GM18508 (cell line): ENCODE data around the gene HIVEP1.

Source experiments
- ATAC-seq: cut with Tn5 transposase; IDR thresholded peaks from one replicate; pipeline ENCODE4 v1.9.1; 2021; ENCODE audit warnings: moderate number of reproducible peaks; ENCODE audit not compliant: insufficient read depth, unreplicated experiment

The HIVEP1 gene

GRCh38 chr6:11989386-11989785 lies 22.7 kb upstream of the HIVEP1 start:
- no peak for ATAC-seq

GRCh38 chr6:11992086-11992485 lies 20.0 kb upstream of the HIVEP1 start:
- ATAC-seq, result no peak

GRCh38 chr6:11994875-11995461 lies 17.1 kb upstream of the HIVEP1 start:
- ATAC-seq, result no peak

GRCh38 chr6:11996751-11997150 lies 15.4 kb upstream of the HIVEP1 start:
- ATAC-seq, result no peak

- no peak for ATAC-seq
These were observed 12.9 kb upstream of the HIVEP1 start for GRCh38 chr6:11999246-11999645.

GRCh38 chr6:12000174-12000573 lies 11.9 kb upstream of the HIVEP1 start:
- ATAC-seq, result no peak

- ATAC-seq, result no peak
These were observed 11.0 kb upstream of the HIVEP1 start for GRCh38 chr6:12001004-12001705.

- ATAC-seq, result no peak
These were observed 10.2 kb upstream of the HIVEP1 start for GRCh38 chr6:12001706-12002435.

- no peak for ATAC-seq
These were observed 4.6 kb upstream of the HIVEP1 start for GRCh38 chr6:12007473-12007872.

- ATAC-seq, result no peak
These were observed 4.2 kb upstream of the HIVEP1 start for GRCh38 chr6:12007887-12008286.

GRCh38 chr6:12008366-12009179 lies 3.5 kb upstream of the HIVEP1 start:
- no peak for ATAC-seq

- ATAC-seq, result no peak
These were observed 2.9 kb upstream of the HIVEP1 start for GRCh38 chr6:12009180-12009685.

GRCh38 chr6:12009876-12010634 lies 2.1 kb upstream of the HIVEP1 start:
- no peak for ATAC-seq

- ATAC-seq, result peak; percentile 26
These were observed 1.4 kb upstream of the HIVEP1 start for GRCh38 chr6:12010635-12011275.

- ATAC-seq, result peak; percentile 26
These were observed 655 bp upstream of the HIVEP1 start for GRCh38 chr6:12011276-12012037.

GRCh38 chr6:12012558-12013306 lies 620 bp downstream of the HIVEP1 start:
- ATAC-seq, result no peak

GRCh38 chr6:12013307-12013719 lies 1.2 kb downstream of the HIVEP1 start:
- ATAC-seq, result no peak
